Measurements from ENCODE around the gene ZNF654. TPM values are rescaled to one million over a fixed set of nuclear protein-coding genes. Genes with fewer than 3 reads are reported as not detected.

Gene ZNF654
- total RNA-seq, 4 donors from 2014 or later, result 16.1 to 49.1 (median 21.5) TPM

GRCh38 chr3:88093266-88093665 lies 34.2 kb downstream of the ZNF654 start:
- no peak overlapping the region for H3K4me3 ChIP-seq
- H3K27me3 ChIP-seq, result no peaks in the 10 kb centered on the region

GRCh38 chr3:88101142-88101541 lies 42.1 kb downstream of the ZNF654 start:
- intact Hi-C loops (cut with DNase I; ENCODE audit: low total_unique reads), result no loop called here
- Histone ChIP-seq H3K9me3 (no peaks in the 10 kb centered on the region), H3K36me3 (no peaks in the 10 kb centered on the region), H3K4me1 (no peaks in the 10 kb centered on the region), H3K4me3 (no peak overlapping the region), H3K27ac (no peak overlapping the region), H3K27me3 (no peaks in the 10 kb centered on the region)
- no peak for TF ChIP-seq CTCF (IDR thresholded peaks at IDR 0.05)
- TF ChIP-seq POLR2A (IDR thresholded peaks at IDR 0.05), result no peak
- no peak for DNase-seq

More at GRCh38 chr3:88093266-88093665, 34.2 kb downstream of the ZNF654 start:
- TF ChIP-seq POLR2A (IDR thresholded peaks at IDR 0.05), result no peak
- no peak for TF ChIP-seq CTCF (IDR thresholded peaks at IDR 0.05)
- no peaks in the 10 kb centered on the region for H3K4me1 ChIP-seq
- DNase-seq, result no peak
- intact Hi-C loops (cut with DNase I; ENCODE audit: low total_unique reads), result no loop called here
- no peaks in the 10 kb centered on the region for H3K9me3 ChIP-seq
- no peaks in the 10 kb centered on the region for H3K36me3 ChIP-seq
- H3K27ac ChIP-seq, result no peak overlapping the region

GRCh38 chr3:88105325-88105724 lies 46.3 kb downstream of the ZNF654 start:
- no peak overlapping the region for H3K27ac ChIP-seq
- no peaks in the 10 kb centered on the region for H3K9me3 ChIP-seq
- no peaks in the 10 kb centered on the region for H3K4me1 ChIP-seq
- H3K27me3 ChIP-seq, result no peaks in the 10 kb centered on the region
- DNase-seq, result no peak
- no peak for TF ChIP-seq CTCF (IDR thresholded peaks at IDR 0.05)
- TF ChIP-seq POLR2A (IDR thresholded peaks at IDR 0.05), result no peak
- H3K36me3 ChIP-seq, result no peaks in the 10 kb centered on the region
- no peak overlapping the region for H3K4me3 ChIP-seq
- intact Hi-C loops (cut with DNase I; ENCODE audit: low total_unique reads), result no loop called here

- DNase-seq, result no peak
- H3K36me3 ChIP-seq, result no peaks in the 10 kb centered on the region
- TF ChIP-seq CTCF (IDR thresholded peaks at IDR 0.05), result no peak
- TF ChIP-seq POLR2A (IDR thresholded peaks at IDR 0.05), result no peak
- no peak overlapping the region for H3K4me3 ChIP-seq
- no peaks in the 10 kb centered on the region for H3K4me1 ChIP-seq
- no peaks in the 10 kb centered on the region for H3K27me3 ChIP-seq
- no peaks in the 10 kb centered on the region for H3K9me3 ChIP-seq
- intact Hi-C loops (cut with DNase I; ENCODE audit: low total_unique reads), result no loop called here
- H3K27ac ChIP-seq, result no peak overlapping the region
These were observed 53.2 kb downstream of the ZNF654 start for GRCh38 chr3:88112289-88112688.

- no peaks in the 10 kb centered on the region for H3K27me3 ChIP-seq
- no peak overlapping the region for H3K4me3 ChIP-seq
- H3K36me3 ChIP-seq, result no peaks in the 10 kb centered on the region
- no peaks in the 10 kb centered on the region for H3K9me3 ChIP-seq
- no peak overlapping the region for H3K27ac ChIP-seq
- no peak for TF ChIP-seq POLR2A (IDR thresholded peaks at IDR 0.05)
- TF ChIP-seq CTCF (IDR thresholded peaks at IDR 0.05), result peak; percentile 41 to 63 (median 58)
- DNase-seq, result peak; percentile 18 to 52
- intact Hi-C loops (cut with DNase I; ENCODE audit: low total_unique reads), result no loop called here
- no peaks in the 10 kb centered on the region for H3K4me1 ChIP-seq
These were observed 54.5 kb downstream of the ZNF654 start for GRCh38 chr3:88113311-88114162.

All from uterus (tissue), 4 donors.